Right atrium auricular region (tissue), 2 donors: ENCODE data around the gene MYO5B. TPM values are rescaled to one million over a fixed set of nuclear protein-coding genes. Genes with fewer than 3 reads are reported as not detected.
A peak's percentile ranks its signal among the peaks of the same experiment; 100 is the strongest.

Source experiments
- DNase-seq: peaks from one replicate; pipeline ENCODE4 v3.0.0-alpha.2; 2019; ENCODE audit warnings: low spot score
- H3K27ac ChIP-seq, 2 donors: fragments of 200-600 bp; sonication (generic); 1 replicate in 1 of 2; 2 replicates in 1 of 2; pipeline ENCODE4 v1.5.1; 2016 to 2019
- H3K27me3 ChIP-seq, 2 donors: fragments of 200-600 bp; sonication (generic); one replicate each; pipeline versions ENCODE4 v1.5.1 to v1.6.0; 2017 to 2019
- H3K36me3 ChIP-seq: fragments of 200-600 bp; sonication (generic); one replicate; pipeline ENCODE4 v1.5.1; 2016
- H3K4me1 ChIP-seq, 2 donors: fragments of 200-600 bp; sonication (generic); one replicate each; pipeline versions ENCODE4 v1.5.1 to v1.6.0; 2017 to 2019
- H3K4me3 ChIP-seq, 2 donors: fragments of 200-600 bp; sonication (generic); 1 replicate in 1 of 2; 2 replicates in 1 of 2; pipeline ENCODE4 v1.5.1; 2017 to 2019; ENCODE audit warnings: mild to moderate bottlenecking in 1 of 2, moderate library complexity in 1 of 2
- H3K9me3 ChIP-seq, 2 donors: fragments of 200-600 bp; sonication (generic); one replicate each; pipeline ENCODE4 v1.5.1; 2019
- CTCF ChIP-seq, 2 donors: fragments of 200-600 bp; sonication (generic); IDR thresholded peaks; one replicate each; pipeline ENCODE4 v1.5.1; 2019; ENCODE audit warnings: antibody characterized with exemption in 2 of 2
- total RNA-seq, 2 donors: library from RNA; depleted of rRNA; stranded (reverse); fragments of >200 nt; gene quantifications; one replicate each; pipeline ENCODE4 v1.1.0, GENCODE V29; 2016

MYO5B gene
- total RNA-seq, 2 donors from 2014 or later: 7.7 to 10.2 TPM

- H3K4me3 ChIP-seq: no peak overlapping the region
- no peaks in the 10 kb centered on the region for H3K36me3 ChIP-seq
- no peak overlapping the region for H3K27ac ChIP-seq
- peak; percentile 79 for DNase-seq
- TF ChIP-seq CTCF (IDR thresholded peaks at IDR 0.05): peak; percentile 83 to 92
- H3K4me1 ChIP-seq: no peaks in the 10 kb centered on the region
- no peaks in the 10 kb centered on the region for H3K9me3 ChIP-seq
- H3K27me3 ChIP-seq: no peaks in the 10 kb centered on the region
Observed at GRCh38 chr18:49858309-49859020, 336.5 kb downstream of the MYO5B start.

GRCh38 chr18:49857708-49858107 is 337.2 kb downstream of the MYO5B start:
- no peak for TF ChIP-seq CTCF (IDR thresholded peaks at IDR 0.05)
- H3K4me1 ChIP-seq: no peaks in the 10 kb centered on the region
- DNase-seq: no peak
- H3K36me3 ChIP-seq: no peaks in the 10 kb centered on the region
- H3K9me3 ChIP-seq: no peaks in the 10 kb centered on the region
- H3K27me3 ChIP-seq: no peaks in the 10 kb centered on the region
- no peak overlapping the region for H3K27ac ChIP-seq
- H3K4me3 ChIP-seq: no peak overlapping the region

DNA sequence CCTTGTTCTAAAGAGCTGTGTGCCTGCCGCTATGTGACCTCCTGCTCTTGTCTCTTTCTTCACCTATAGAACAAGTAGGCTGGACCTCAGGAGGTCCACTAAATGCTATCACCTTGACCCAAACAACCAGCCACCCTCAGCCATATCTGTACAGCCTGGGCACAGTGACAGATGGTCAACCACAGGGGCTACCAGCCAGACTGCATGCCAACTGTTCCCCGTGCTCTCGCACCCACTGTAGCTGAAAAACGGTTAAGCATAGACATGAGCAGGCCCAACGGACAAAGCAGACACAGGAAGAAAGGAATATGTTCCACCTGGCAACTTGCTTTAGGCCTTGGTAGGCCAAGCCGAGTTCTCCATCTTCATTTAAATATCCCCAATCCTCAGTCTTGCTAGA is 338.5 kb downstream of the MYO5B start:
- H3K27me3 ChIP-seq: no peaks in the 10 kb centered on the region
- DNase-seq: no peak
- no peaks in the 10 kb centered on the region for H3K9me3 ChIP-seq
- H3K4me3 ChIP-seq: no peak overlapping the region
- H3K4me1 ChIP-seq: no peaks in the 10 kb centered on the region
- H3K36me3 ChIP-seq: no peaks in the 10 kb centered on the region
- TF ChIP-seq CTCF (IDR thresholded peaks at IDR 0.05): no peak
- H3K27ac ChIP-seq: no peak overlapping the region

DNA sequence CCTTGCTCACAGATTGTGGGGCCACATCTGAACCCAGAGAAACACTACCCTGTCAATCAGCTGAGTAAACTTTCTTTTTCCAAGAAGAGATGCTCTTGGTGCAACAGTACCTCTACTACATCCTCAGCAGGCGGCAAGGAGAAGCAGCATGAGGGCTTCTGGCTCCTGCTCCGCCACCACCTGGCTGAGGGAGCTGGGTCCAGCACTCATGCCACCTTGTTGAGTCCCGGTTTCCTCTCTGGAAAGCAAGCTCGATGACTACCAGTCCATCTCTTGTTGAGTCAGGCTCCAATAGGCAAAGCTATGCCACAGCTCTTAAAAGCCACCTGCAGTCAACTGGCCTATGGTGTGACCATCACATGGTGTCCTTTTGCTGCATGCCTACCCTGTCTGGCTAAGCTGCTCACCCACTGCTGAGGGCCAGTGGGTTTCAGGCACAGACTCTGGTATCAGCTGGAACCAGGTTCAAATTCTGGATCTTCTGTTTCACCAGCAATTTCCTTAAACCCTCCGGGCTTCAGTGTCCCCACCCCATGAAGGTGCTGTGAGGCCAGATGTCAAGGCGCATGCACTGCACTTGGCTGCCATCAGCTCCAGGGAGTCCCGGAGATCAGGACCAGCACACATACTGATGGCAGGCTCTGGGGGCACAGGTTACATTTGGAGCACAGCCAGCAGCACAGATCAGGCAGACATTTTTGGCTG is 339.1 kb downstream of the MYO5B start:
- no peaks in the 10 kb centered on the region for H3K27me3 ChIP-seq
- H3K9me3 ChIP-seq: no peaks in the 10 kb centered on the region
- H3K4me1 ChIP-seq: no peaks in the 10 kb centered on the region
- DNase-seq: no peak
- no peak overlapping the region for H3K27ac ChIP-seq
- H3K4me3 ChIP-seq: no peak overlapping the region
- no peak for TF ChIP-seq CTCF (IDR thresholded peaks at IDR 0.05)
- no peaks in the 10 kb centered on the region for H3K36me3 ChIP-seq

DNA sequence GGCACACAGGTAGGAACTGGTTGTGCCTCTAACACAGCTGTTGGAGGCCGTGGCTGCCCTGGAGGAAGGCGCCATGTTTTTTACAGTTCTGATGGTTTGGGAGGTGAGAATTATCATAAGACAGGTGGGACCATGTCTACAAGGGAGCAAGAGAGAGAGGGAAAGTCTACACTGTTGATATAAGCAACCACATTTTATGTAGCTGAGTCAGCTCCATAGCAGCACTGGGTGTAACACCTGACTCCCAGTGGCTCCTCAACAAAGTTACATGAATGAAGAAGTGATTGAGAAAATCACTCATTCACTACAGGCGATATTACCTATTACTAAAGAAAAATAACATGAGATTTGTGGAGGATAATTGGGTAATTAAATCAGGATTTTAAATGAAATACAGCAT is 340.3 kb downstream of the MYO5B start:
- no peak for DNase-seq
- no peaks in the 10 kb centered on the region for H3K9me3 ChIP-seq
- no peaks in the 10 kb centered on the region for H3K27me3 ChIP-seq
- peaks cover 0 to 4% of the 10 kb centered on the region in 2 donors for H3K4me1 ChIP-seq
- no peak overlapping the region for H3K27ac ChIP-seq
- TF ChIP-seq CTCF (IDR thresholded peaks at IDR 0.05): no peak
- H3K4me3 ChIP-seq: no peak overlapping the region
- H3K36me3 ChIP-seq: no peaks in the 10 kb centered on the region
